Measurements from ENCODE around the gene RIPOR3.

DNA sequence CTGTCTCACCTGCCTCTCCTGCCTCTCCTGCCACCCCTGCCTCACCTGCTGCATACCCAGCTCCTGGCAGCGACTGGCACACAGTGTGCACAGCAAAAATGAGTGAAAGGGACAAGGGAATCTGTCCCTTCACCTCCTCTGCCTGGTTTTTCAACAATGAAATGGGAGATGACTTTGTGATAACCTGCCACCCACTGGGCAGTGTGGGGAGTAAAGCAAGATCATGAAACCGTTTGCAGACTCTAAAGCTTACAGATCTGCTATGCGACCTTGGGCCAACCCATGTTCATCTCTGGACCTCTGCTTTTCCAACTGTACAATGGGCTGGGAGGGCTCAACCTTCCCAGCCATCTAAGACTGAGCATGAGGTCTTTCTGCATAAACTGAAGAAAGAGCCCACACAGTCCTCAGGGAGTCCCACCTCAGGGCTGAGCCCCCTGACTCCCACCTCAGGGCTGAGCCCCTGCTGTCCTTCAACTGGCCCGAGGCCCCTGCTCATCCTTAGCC lies 81.1 kb downstream of the RIPOR3 start:
- TF ChIP-seq TAF1 (IDR thresholded peaks at IDR 0.05; ENCODE audit: borderline replicate concordance, low read depth, low read length): no peak
- TF ChIP-seq POLR2A (IDR thresholded peaks at IDR 0.05; ENCODE audit: low read depth, low read length): no peak
